WTC11 (cell line): Measurements from ENCODE around the gene EWSR1.

Source experiments
- CREM ChIP-seq: sonication (generic); formaldehyde crosslinking; IDR thresholded peaks from 2 replicates; pipeline ENCODE4 v1.8.1; 2022; ENCODE audit warnings: mild to moderate bottlenecking, missing genetic modification reagents, moderate library complexity
- ETV6 ChIP-seq: sonication (generic); formaldehyde crosslinking; IDR thresholded peaks from 2 replicates; pipeline ENCODE4 v1.8.1; 2022; ENCODE audit warnings: mild to moderate bottlenecking, missing genetic modification reagents
- JUN ChIP-seq: sonication (generic); formaldehyde crosslinking; IDR thresholded peaks from 2 replicates; pipeline ENCODE4 v1.8.0; 2023; ENCODE audit warnings: mild to moderate bottlenecking, missing genetic modification reagents
- TF ChIP-seq, protein P1 (sequence below): fragments of 200-600 bp; IDR thresholded peaks from 2 replicates; pipeline ENCODE4 v1.8.0; 2022; ENCODE audit warnings: antibody characterized with exemption
- TF ChIP-seq, protein P2 (sequence below): fragments of 250-450 bp; sonication (Bioruptor Pico); conservative IDR thresholded peaks from 2 replicates; pipeline ENCODE4 v1.9.0; 2021; ENCODE audit warnings: mild to moderate bottlenecking
- TF ChIP-seq, protein P3 (sequence below): sonication (generic); formaldehyde crosslinking; IDR thresholded peaks from 2 replicates; pipeline ENCODE4 v1.8.0; 2022; ENCODE audit warnings: mild to moderate bottlenecking, missing genetic modification reagents
- TF ChIP-seq, protein P4 (sequence below): sonication (generic); formaldehyde crosslinking; conservative IDR thresholded peaks from 2 replicates; pipeline ENCODE4 v1.8.1; 2023; ENCODE audit warnings: mild to moderate bottlenecking, low read depth, missing genetic modification reagents, moderate library complexity

DNA sequence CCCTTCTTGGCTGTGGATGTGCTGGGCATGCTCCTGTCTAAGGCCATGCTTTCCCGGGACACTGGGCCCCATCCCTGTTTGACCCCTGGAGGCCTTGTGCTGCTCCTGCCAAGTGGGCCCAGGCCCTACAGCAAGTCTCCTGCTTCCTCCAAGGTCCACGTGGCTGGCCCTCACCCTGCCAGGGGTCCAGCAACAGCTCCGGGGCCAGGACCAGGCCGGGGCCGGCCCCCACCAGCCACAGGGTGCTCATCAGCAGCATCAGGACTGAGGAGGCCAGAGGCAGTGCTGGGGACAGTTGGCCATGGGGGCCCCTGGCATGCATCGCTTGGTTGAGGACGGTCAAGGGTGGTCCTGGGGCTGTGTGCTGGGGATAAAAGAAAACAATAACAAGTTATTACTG lies 2.8 kb upstream of the EWSR1 start:
- TF ChIP-seq, protein P1, sequence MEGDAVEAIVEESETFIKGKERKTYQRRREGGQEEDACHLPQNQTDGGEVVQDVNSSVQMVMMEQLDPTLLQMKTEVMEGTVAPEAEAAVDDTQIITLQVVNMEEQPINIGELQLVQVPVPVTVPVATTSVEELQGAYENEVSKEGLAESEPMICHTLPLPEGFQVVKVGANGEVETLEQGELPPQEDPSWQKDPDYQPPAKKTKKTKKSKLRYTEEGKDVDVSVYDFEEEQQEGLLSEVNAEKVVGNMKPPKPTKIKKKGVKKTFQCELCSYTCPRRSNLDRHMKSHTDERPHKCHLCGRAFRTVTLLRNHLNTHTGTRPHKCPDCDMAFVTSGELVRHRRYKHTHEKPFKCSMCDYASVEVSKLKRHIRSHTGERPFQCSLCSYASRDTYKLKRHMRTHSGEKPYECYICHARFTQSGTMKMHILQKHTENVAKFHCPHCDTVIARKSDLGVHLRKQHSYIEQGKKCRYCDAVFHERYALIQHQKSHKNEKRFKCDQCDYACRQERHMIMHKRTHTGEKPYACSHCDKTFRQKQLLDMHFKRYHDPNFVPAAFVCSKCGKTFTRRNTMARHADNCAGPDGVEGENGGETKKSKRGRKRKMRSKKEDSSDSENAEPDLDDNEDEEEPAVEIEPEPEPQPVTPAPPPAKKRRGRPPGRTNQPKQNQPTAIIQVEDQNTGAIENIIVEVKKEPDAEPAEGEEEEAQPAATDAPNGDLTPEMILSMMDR: no peak
- TF ChIP-seq, protein P2, sequence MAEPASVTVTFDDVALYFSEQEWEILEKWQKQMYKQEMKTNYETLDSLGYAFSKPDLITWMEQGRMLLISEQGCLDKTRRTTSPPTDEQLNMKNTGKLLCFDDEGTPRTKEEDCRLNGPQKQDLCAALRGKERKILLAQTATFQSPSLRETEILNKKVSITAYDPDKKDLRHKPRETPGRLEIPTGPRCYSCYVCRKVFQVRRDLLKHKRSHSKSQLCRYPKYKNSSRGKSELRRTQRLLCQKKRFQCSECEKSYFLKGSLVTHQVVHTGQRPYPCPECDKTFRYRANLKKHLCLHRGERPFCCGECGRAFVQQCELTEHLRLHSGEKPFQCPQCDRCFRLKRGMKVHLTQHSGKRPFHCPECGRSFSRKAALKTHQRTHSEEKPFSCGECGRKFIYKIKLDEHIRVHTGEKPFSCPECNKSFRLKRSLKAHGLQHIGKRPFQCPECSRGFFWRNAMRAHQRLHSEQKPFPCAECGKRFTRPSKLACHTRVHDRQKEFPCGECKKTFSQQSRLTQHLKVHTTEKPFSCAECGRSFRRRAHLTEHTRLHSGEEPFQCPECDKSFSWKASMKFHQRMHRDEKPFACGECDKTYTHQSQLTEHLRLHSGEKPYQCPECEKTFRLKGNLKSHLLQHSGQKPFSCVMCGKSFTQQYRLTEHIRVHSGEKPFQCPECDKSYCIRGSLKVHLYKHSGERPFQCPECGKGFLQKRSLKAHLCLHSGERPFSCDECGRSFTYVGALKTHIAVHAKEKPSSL (CRISPR knock-in tag): no peak
- TF ChIP-seq ETV6 (CRISPR knock-in tag) (no peak), JUN (CRISPR knock-in tag) (no peak), CREM (no peak)
- TF ChIP-seq, protein P3, sequence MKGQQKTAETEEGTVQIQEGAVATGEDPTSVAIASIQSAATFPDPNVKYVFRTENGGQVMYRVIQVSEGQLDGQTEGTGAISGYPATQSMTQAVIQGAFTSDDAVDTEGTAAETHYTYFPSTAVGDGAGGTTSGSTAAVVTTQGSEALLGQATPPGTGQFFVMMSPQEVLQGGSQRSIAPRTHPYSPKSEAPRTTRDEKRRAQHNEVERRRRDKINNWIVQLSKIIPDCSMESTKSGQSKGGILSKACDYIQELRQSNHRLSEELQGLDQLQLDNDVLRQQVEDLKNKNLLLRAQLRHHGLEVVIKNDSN (CRISPR knock-in tag): no peak
- TF ChIP-seq, protein P4, sequence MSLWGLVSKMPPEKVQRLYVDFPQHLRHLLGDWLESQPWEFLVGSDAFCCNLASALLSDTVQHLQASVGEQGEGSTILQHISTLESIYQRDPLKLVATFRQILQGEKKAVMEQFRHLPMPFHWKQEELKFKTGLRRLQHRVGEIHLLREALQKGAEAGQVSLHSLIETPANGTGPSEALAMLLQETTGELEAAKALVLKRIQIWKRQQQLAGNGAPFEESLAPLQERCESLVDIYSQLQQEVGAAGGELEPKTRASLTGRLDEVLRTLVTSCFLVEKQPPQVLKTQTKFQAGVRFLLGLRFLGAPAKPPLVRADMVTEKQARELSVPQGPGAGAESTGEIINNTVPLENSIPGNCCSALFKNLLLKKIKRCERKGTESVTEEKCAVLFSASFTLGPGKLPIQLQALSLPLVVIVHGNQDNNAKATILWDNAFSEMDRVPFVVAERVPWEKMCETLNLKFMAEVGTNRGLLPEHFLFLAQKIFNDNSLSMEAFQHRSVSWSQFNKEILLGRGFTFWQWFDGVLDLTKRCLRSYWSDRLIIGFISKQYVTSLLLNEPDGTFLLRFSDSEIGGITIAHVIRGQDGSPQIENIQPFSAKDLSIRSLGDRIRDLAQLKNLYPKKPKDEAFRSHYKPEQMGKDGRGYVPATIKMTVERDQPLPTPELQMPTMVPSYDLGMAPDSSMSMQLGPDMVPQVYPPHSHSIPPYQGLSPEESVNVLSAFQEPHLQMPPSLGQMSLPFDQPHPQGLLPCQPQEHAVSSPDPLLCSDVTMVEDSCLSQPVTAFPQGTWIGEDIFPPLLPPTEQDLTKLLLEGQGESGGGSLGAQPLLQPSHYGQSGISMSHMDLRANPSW: no peak
